HepG2 (cell line): ENCODE results near the gene KIAA1755. TPM values are rescaled to one million over a fixed set of nuclear protein-coding genes. Genes with fewer than 3 reads are reported as not detected.

ENCODE experiments used
- ATAC-seq: fragments of 200-7000 bp; cut with Tn5 transposase; 3 replicates; pipeline ENCODE4 v1.9.1; 2020; ENCODE audit warnings: mild to moderate bottlenecking, moderate library complexity
- BruUV-seq: library from RNA; stranded (reverse); fragments of 400-500 nt; replicated peaks from 2 replicates; lab custom pipeline; 2021; lab: Mats Ljungman, UMichigan
- CTCF ChIA-PET: fragments of 300-600 bp; formaldehyde crosslinking; extraction: SDS; loops from one replicate; lab custom pipeline; 2021; ENCODE audit warnings: low total read pairs, inconsistent platforms, low intra/inter-chr PET ratio; lab: Yijun Ruan, JAX
- POLR2A ChIA-PET: fragments of 350-600 bp; sonication (Branson Sonifier 250); formaldehyde crosslinking; loops from one replicate; lab custom pipeline; 2020; ENCODE audit warnings: antibody characterized with exemption, inconsistent platforms; lab: Yijun Ruan, JAX
- DNase-seq: peaks from one replicate; pipeline ENCODE4 v3.0.0-alpha.2; 2015; ENCODE audit warnings: low spot score
- FAIRE-seq: peaks from 3 replicates; lab custom pipeline; 2011; peaks lifted over from hg19 to GRCh38; lab: Jason Lieb, UNC
- H2AFZ ChIP-seq: one replicate; pipeline ENCODE4 v1.6.1; 2011; ENCODE audit warnings: low read length, inconsistent platforms
- H3K27ac ChIP-seq: fragments of 300-600 bp; 3 replicates; pipeline ENCODE4 v1.8.0; 2011; ENCODE audit warnings: mixed run types, mild to moderate bottlenecking, mixed read lengths, low read length, inconsistent platforms; ENCODE audit not compliant: insufficient read depth; ENCODE audit errors: extremely low read length
- H3K27me3 ChIP-seq, 2 experiments: fragments of 200-600 bp in 1 of 2; 2 replicates in 1 of 2; 3 replicates in 1 of 2; pipeline versions ENCODE4 v1.6.0 to v1.8.0; 2011; ENCODE audit warnings: low read length in 2 of 2, mild to moderate bottlenecking in 2 of 2, moderate library complexity in 2 of 2, inconsistent platforms in 1 of 2; ENCODE audit not compliant: insufficient read depth in 2 of 2, control insufficient read depth in 1 of 2
- H3K36me3 ChIP-seq, 2 experiments: fragments of 200-600 bp in 1 of 2; replicated peaks in 1 of 2; 2 replicates in 1 of 2; 3 replicates in 1 of 2; pipeline versions ENCODE4 v1.5.1 to v1.8.0; 2011; ENCODE audit warnings: low read length in 2 of 2, inconsistent platforms in 1 of 2; ENCODE audit not compliant: insufficient read depth in 2 of 2, control insufficient read depth in 1 of 2
- H3K4me1 ChIP-seq: 2 replicates; pipeline ENCODE4 v1.5.1; 2012; ENCODE audit warnings: low read length, inconsistent platforms; ENCODE audit not compliant: insufficient read depth
- H3K4me2 ChIP-seq: 2 replicates; pipeline ENCODE4 v1.6.0; 2011; ENCODE audit warnings: low read depth, low read length, inconsistent platforms
- H3K4me3 ChIP-seq, 3 experiments: fragments of 200-600 bp in 1 of 3; sonication (generic), shearing (Covaris generic) in 1 of 3; replicated peaks in 1 of 3; 2 replicates each; pipeline ENCODE4 v1.5.1; 2011 to 2016; ENCODE audit warnings: low read length in 3 of 3, inconsistent platforms in 2 of 3, low read depth in 2 of 3, mild to moderate bottlenecking in 2 of 3, control low read depth in 1 of 3, mixed read lengths in 1 of 3; ENCODE audit not compliant: insufficient read depth in 1 of 3
- H3K79me2 ChIP-seq: one replicate; pipeline ENCODE4 v1.6.1; 2011; ENCODE audit warnings: low read length, inconsistent platforms; ENCODE audit not compliant: insufficient read depth
- H3K9ac ChIP-seq: 2 replicates; pipeline ENCODE4 v1.6.0; 2011; ENCODE audit warnings: mild to moderate bottlenecking, low read depth, low read length, inconsistent platforms; ENCODE audit not compliant: insufficient read depth
- H3K9me3 ChIP-seq: 2 replicates; pipeline ENCODE4 v1.5.1; 2012; ENCODE audit warnings: mild to moderate bottlenecking, low read length
- H4K20me1 ChIP-seq: 2 replicates; pipeline ENCODE4 v1.6.0; 2011; ENCODE audit warnings: inconsistent platforms, mild to moderate bottlenecking, low read length, moderate library complexity; ENCODE audit not compliant: insufficient read depth
- GLI4 ChIP-seq: sonication (generic); formaldehyde crosslinking; IDR thresholded peaks from 2 replicates; pipeline ENCODE4 v1.5.1; 2020; ENCODE audit warnings: missing genetic modification reagents, mild to moderate bottlenecking, moderate library complexity, borderline replicate concordance
- HDAC1 ChIP-seq: sonication (generic); formaldehyde crosslinking; IDR thresholded peaks from 2 replicates; pipeline ENCODE4 v1.5.1; 2020; ENCODE audit warnings: mild to moderate bottlenecking, missing genetic modification reagents
- ZMYM3 ChIP-seq: sonication (generic); formaldehyde crosslinking; IDR thresholded peaks from 2 replicates; pipeline ENCODE4 v1.5.1; 2020; ENCODE audit warnings: mild to moderate bottlenecking, missing genetic modification reagents
- ZSCAN30 ChIP-seq: sonication (generic); formaldehyde crosslinking; IDR thresholded peaks from 2 replicates; pipeline ENCODE4 v1.5.0; 2020; ENCODE audit warnings: mild to moderate bottlenecking, missing genetic modification reagents
- WGBS: methylation state at CpG from one replicate; pipeline ENCODE4 v1.1.6; 2017; ENCODE audit warnings: low lambda C conversion rate; 5-methylcytosine and 5-hydroxymethylcytosine counted together
- in situ Hi-C: cut with HindIII; loops from 2 replicates; pipeline ENCODE4 v1.10.0; 2017; ENCODE audit warnings: low pct_unique_long_range_greater_than_20kb; ENCODE audit not compliant: extremely low pct_ligation_motif_present
- intact Hi-C: fragments of 100-400 bp; cut with micrococcal nuclease; formaldehyde crosslinking; loops from one replicate; pipeline ENCODE4 v1.10.0; 2022; ENCODE audit not compliant: unreplicated experiment
- polyA plus RNA-seq, 8 experiments: library from polyadenylated mRNA; depleted of rRNA in 3 of 8; stranded (reverse) in 7 of 8; unstranded in 1 of 8; fragments of >200 nt; fragmentation: Illumina TruSeq in 4 of 8; extraction: Trizol in 4 of 8; gene quantifications; 2 replicates each; pipeline versions ENCODE4 v1.2.1 to v1.2.3, GENCODE V29; 2011 to 2016; ENCODE audit warnings: low read depth in 4 of 8, missing spikeins in 1 of 8, mixed read lengths in 1 of 8; ENCODE audit not compliant: insufficient read depth in 1 of 8
- total RNA-seq, 5 experiments: library from RNA; depleted of rRNA; stranded (reverse); fragments of >200 nt; fragmentation: Illumina TruSeq; extraction: Trizol; gene quantifications; 2 replicates each; pipeline ENCODE4 v1.2.3, GENCODE V29; 2016; ENCODE audit warnings: low read depth in 1 of 5
- TF ChIP-seq, protein P1 (sequence below): sonication (generic); formaldehyde crosslinking; IDR thresholded peaks from 2 replicates; pipeline ENCODE4 v1.4.0; 2020; ENCODE audit warnings: missing genetic modification reagents
- TF ChIP-seq, protein P2 (sequence below): sonication (generic); formaldehyde crosslinking; IDR thresholded peaks from 2 replicates; pipeline ENCODE4 v1.9.0; 2022; ENCODE audit warnings: missing genetic modification reagents, mild to moderate bottlenecking, borderline replicate concordance
- TF ChIP-seq, protein P3 (sequence below): sonication (generic); formaldehyde crosslinking; IDR thresholded peaks from 2 replicates; pipeline ENCODE4 v1.4.0; 2020; ENCODE audit warnings: missing genetic modification reagents

The KIAA1755 gene
- total and polyA plus RNA-seq, 2 of the 13 experiments (the other 11 are each of a cell fraction or from before 2014, with no cell fraction given) = 0.04 TPM; not detected in 1

DNA sequence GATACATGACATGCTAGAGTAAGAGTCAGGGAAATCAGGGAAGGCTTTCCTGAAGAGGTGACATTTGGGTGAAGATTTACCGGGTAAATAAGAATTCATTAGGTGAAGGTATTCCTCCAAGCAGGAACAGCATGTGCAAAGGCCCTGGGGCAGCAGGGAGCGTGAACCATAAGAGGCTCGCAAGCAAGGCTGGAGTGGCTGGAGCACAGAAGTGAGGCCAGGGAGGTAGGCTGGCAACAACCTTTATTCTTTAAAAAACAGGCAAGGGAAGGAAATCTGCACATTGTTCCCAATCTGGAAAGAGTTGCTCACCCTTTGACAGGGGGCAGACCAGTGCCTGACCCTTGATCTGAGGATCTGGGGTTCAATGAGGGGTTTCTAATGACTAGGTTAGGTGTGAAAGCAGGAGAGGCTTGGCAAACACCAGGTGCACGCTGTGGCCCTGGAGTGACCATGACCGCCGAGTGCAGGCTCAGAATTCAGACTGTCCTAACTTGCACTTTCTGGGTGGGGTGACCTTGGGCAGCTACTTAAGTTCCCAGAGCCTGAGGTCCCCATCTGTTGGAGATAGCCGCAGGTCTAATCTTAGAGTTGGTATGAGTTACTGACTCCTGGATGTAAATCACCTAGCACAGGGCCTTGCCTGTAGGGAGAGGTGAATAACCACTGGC lies 1.9 kb downstream of the KIAA1755 start:
- no TSS peak for BruUV-seq
- ChIA-PET CTCF (no interaction called here), POLR2A (no interaction called here)
- FAIRE-seq (no peak), ATAC-seq (peak; percentile 15), DNase-seq (no peak)
- no peak overlapping the region for H3K27ac ChIP-seq
- H3K9me3 ChIP-seq = no peaks in the 10 kb centered on the region
- peaks cover 5 to 19% of the 10 kb centered on the region in 2 experiments; a peak in 4 of 5 replicates for H3K27me3 ChIP-seq
- H3K79me2 ChIP-seq = no peaks in the 10 kb centered on the region
- no peak overlapping the region for H3K4me2 ChIP-seq
- intact Hi-C loops = no loop called here
- H3K9ac ChIP-seq = no peak overlapping the region
- 47% methylated on average over 6 of the region's 7 CpGs for WGBS
- no peaks in the 10 kb centered on the region for H3K36me3 ChIP-seq
- no peak overlapping the region for H2AFZ ChIP-seq
- TF ChIP-seq HDAC1 (CRISPR knock-in tag) (no peak), ZSCAN30 (CRISPR knock-in tag) (no peak), GLI4 (CRISPR knock-in tag) (no peak), ZMYM3 (CRISPR knock-in tag) (peak; percentile 79)
- TF ChIP-seq, protein P1, sequence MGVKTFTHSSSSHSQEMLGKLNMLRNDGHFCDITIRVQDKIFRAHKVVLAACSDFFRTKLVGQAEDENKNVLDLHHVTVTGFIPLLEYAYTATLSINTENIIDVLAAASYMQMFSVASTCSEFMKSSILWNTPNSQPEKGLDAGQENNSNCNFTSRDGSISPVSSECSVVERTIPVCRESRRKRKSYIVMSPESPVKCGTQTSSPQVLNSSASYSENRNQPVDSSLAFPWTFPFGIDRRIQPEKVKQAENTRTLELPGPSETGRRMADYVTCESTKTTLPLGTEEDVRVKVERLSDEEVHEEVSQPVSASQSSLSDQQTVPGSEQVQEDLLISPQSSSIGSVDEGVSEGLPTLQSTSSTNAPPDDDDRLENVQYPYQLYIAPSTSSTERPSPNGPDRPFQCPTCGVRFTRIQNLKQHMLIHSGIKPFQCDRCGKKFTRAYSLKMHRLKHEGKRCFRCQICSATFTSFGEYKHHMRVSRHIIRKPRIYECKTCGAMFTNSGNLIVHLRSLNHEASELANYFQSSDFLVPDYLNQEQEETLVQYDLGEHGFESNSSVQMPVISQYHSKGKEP (CRISPR knock-in tag) = no peak
- TF ChIP-seq, protein P2, sequence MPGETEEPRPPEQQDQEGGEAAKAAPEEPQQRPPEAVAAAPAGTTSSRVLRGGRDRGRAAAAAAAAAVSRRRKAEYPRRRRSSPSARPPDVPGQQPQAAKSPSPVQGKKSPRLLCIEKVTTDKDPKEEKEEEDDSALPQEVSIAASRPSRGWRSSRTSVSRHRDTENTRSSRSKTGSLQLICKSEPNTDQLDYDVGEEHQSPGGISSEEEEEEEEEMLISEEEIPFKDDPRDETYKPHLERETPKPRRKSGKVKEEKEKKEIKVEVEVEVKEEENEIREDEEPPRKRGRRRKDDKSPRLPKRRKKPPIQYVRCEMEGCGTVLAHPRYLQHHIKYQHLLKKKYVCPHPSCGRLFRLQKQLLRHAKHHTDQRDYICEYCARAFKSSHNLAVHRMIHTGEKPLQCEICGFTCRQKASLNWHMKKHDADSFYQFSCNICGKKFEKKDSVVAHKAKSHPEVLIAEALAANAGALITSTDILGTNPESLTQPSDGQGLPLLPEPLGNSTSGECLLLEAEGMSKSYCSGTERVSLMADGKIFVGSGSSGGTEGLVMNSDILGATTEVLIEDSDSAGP (CRISPR knock-in tag) = 0 out of 2 replicates have a peak, but pooled peaks have one; percentile 18
- TF ChIP-seq, protein P3, sequence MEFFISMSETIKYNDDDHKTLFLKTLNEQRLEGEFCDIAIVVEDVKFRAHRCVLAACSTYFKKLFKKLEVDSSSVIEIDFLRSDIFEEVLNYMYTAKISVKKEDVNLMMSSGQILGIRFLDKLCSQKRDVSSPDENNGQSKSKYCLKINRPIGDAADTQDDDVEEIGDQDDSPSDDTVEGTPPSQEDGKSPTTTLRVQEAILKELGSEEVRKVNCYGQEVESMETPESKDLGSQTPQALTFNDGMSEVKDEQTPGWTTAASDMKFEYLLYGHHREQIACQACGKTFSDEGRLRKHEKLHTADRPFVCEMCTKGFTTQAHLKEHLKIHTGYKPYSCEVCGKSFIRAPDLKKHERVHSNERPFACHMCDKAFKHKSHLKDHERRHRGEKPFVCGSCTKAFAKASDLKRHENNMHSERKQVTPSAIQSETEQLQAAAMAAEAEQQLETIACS (CRISPR knock-in tag) = no peak
- no peak overlapping the region for H3K4me3 ChIP-seq
- H3K4me1 ChIP-seq = peaks cover 19% of the 10 kb centered on the region
- in situ Hi-C loops = no loop called here
- H4K20me1 ChIP-seq = no peaks in the 10 kb centered on the region
